ENCODE results near the gene TRPM1.
A peak's percentile ranks its signal among the peaks of the same experiment; 100 is the strongest.

The TRPM1 gene

GRCh38 chr15:31020542-31020941 is 81.0 kb downstream of the TRPM1 start:
- no peak for DNase-seq (ENCODE audit: low read depth in 1 of 2, low spot score in 1 of 2)

GRCh38 chr15:31019986-31020385 is 81.5 kb downstream of the TRPM1 start:
- no peak for DNase-seq (ENCODE audit: low read depth in 1 of 2, low spot score in 1 of 2)

GRCh38 chr15:31017311-31017710 is 84.2 kb downstream of the TRPM1 start:
- no peak for DNase-seq (ENCODE audit: low read depth in 1 of 2, low spot score in 1 of 2)

GRCh38 chr15:31016446-31016915 is 85.0 kb downstream of the TRPM1 start:
- no peak for DNase-seq (ENCODE audit: low read depth in 1 of 2, low spot score in 1 of 2)

GRCh38 chr15:31014608-31014925 is 87.0 kb downstream of the TRPM1 start:
- DNase-seq (ENCODE audit: low read depth in 1 of 2, low spot score in 1 of 2) = no peak

GRCh38 chr15:31013863-31014607 is 87.5 kb downstream of the TRPM1 start:
- DNase-seq (ENCODE audit: low read depth in 1 of 2, low spot score in 1 of 2) = no peak

- DNase-seq (ENCODE audit: low read depth in 1 of 2, low spot score in 1 of 2) = no peak
These were observed 89.1 kb downstream of the TRPM1 start for GRCh38 chr15:31012455-31012854.

GRCh38 chr15:31010036-31010435 is 91.5 kb downstream of the TRPM1 start:
- DNase-seq (ENCODE audit: low read depth in 1 of 2, low spot score in 1 of 2) = no peak

- no peak for DNase-seq (ENCODE audit: low read depth in 1 of 2, low spot score in 1 of 2)
These were observed 95.9 kb downstream of the TRPM1 start for GRCh38 chr15:31005660-31006059.

GRCh38 chr15:31004220-31004733 is 97.2 kb downstream of the TRPM1 start:
- no peak for DNase-seq (ENCODE audit: low read depth in 1 of 2, low spot score in 1 of 2)

GRCh38 chr15:31001702-31002101 is 99.8 kb downstream of the TRPM1 start:
- DNase-seq (ENCODE audit: low read depth in 1 of 2, low spot score in 1 of 2) = no peak

GRCh38 chr15:30999729-31000128 is 101.8 kb downstream of the TRPM1 start:
- DNase-seq (ENCODE audit: low read depth in 1 of 2, low spot score in 1 of 2) = no peak

GRCh38 chr15:30997270-30997669 is 104.3 kb downstream of the TRPM1 start:
- DNase-seq (ENCODE audit: low read depth in 1 of 2, low spot score in 1 of 2) = no peak

- DNase-seq (ENCODE audit: low read depth in 1 of 2, low spot score in 1 of 2) = no peak
These were observed 109.2 kb downstream of the TRPM1 start for GRCh38 chr15:30992249-30992864.

- peak; percentile 42 to 64 for DNase-seq (ENCODE audit: low read depth in 1 of 2, low spot score in 1 of 2)
These were observed 110.0 kb downstream of the TRPM1 start, which contains the start of gene MTMR10 for GRCh38 chr15:30991255-30992235. MTMR10 (minus strand) TSS chr15:30991628; CDS start chr15:30991506, 122 bp downstream.

- no peak for DNase-seq (ENCODE audit: low read depth in 1 of 2, low spot score in 1 of 2)
These were observed 110.9 kb downstream of the TRPM1 start for GRCh38 chr15:30990446-30991254.

- no peak for DNase-seq (ENCODE audit: low read depth in 1 of 2, low spot score in 1 of 2)
These were observed 111.5 kb downstream of the TRPM1 start for GRCh38 chr15:30990036-30990435.

GRCh38 chr15:30985081-30985531 is 116.4 kb downstream of the TRPM1 start:
- DNase-seq (ENCODE audit: low read depth in 1 of 2, low spot score in 1 of 2) = no peak

GRCh38 chr15:30984542-30984941 is 117.0 kb downstream of the TRPM1 start:
- no peak for DNase-seq (ENCODE audit: low read depth in 1 of 2, low spot score in 1 of 2)

GRCh38 chr15:30984118-30984517 is 117.4 kb downstream of the TRPM1 start:
- no peak for DNase-seq (ENCODE audit: low read depth in 1 of 2, low spot score in 1 of 2)
